Activated CD4-positive, alpha-beta T cell treated with anti-CD3 and anti-CD28 coated beads, Interleukin-2, Interleukin-6, amounts not matched to agents 100 ng/mL and 50 ng/mL, durations not matched to agents 16 hours and 8 hours (primary cell): ENCODE results near the gene CCN5.
"Not testable (repeated sequence)": the region's sequence is repeated elsewhere in the genome, so short reads cannot be mapped to it uniquely, and the experiment has no call there.

Experiments used
- DNase-seq: peaks from one replicate; pipeline ENCODE4 v3.0.0-alpha.2; 2020

Gene CCN5

DNA sequence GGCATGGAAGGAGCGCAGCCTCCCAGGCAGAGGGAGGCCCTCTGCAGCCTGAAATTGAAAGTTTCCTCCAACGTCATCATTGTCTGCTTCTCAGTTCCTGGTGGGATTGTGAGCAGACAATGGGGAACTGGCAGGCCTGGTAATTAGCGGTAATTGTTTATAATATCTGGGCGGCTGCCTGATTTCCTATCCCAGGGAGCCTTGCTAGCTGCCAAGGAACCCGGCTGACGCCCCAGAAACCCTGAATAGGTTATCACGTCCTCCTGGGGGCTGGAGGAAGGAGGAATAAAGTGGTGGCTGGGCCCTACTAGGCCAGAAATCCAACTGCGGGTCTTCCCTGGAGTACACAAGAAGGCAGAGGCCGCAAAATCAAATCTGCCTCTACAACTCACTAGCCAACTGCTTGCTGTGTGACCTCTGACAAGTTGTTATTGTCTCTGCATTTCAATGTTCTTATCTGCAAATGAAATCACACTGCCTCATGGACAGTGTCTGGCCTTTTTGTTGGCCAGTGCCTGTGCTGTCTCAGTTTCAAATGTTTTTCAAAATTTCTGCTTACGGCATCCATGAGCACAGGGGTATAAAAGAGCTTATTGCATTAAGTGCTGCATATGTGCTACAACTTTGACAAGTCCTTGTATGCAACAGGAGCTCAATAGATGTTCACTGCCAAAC lies 47.4 kb downstream of the CCN5 start:
- no peak for DNase-seq

DNA sequence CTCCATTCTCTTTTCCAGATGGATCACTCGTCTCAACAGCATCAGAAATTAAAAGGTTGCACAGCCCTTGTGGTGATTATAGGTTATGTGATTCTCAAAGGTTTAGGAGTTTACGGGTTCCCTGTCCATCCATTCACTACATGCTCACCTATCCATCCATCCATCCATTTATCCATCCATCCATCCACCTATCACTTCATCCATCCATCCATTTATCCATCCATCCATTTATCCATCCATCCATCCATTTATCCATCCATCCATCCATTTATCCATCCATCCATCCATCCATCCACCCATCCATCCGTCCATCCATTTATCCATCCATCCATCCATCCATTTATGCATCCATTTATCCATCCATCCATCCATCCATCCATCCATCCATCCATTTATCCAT lies 48.6 kb downstream of the CCN5 start:
- DNase-seq = not testable (repeated sequence)

DNA sequence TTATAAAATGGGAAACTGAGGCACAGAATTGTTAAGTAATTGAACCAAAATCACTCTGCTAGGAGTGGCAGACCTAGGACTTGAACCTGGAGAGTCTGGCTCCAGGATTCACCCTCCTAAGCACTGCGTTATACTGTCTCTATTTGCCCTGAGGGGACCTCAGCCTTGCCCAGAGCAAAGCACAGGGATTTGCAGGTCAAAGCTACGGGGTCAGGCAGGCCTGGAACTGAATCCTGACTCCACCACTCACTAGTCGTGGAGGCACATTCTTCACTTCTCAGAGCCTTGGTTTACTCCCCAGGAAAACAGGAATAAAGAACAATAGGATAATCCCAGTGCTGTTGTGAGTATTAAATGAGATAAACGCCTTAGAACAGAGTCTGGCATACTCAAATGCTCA lies 49.9 kb downstream of the CCN5 start:
- DNase-seq = no peak

DNA sequence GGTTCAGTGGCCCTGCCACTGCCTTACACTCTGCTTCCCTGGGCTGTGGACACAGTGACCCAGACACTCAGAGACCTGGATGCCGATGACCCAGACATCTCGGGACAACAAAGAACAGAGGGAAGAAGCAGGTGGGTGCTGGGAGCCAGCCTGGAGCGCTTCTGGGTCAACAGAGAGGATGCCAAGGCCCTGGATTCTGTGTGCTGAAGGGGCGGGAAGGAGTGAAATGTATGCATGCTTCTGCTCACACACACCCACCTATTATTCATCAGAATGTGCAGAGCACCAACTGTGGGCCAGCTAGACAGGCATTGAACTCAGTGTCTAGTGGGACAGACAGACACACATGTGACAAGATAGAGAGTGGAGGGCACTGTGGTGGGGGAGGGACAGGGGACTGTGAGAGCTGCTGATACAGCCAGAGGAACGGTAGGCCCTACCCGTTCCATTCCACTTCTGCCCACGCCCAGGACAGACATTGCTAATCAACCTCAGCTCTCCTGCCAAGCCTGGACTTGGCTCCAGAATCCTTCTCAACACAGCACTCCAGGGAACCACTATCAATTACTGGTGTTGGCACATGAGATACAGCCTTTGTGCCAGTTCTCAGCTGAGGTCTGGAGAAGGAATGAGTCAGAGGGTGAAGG lies 50.7 kb downstream of the CCN5 start:
- DNase-seq = no peak

DNA sequence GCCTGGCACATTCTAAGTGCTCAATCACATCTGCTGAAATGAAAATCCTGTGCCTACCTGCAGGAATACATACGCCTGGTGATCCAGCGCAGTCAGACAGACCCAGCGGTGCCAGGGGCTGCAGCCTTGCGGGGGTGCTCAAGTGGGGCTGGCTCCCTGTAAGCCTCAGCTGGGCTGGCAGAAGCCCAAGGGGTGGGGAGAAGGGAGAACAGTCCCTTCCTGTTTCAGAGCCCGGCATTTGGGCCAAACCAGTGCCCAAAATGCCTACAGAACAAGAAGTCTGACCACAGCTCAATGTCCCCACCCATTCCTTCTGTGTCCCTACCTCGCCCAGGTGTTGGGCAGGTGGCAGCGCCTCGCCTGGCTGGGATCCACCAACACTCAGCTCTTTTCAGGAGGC lies 53.1 kb downstream of the CCN5 start:
- no peak for DNase-seq

DNA sequence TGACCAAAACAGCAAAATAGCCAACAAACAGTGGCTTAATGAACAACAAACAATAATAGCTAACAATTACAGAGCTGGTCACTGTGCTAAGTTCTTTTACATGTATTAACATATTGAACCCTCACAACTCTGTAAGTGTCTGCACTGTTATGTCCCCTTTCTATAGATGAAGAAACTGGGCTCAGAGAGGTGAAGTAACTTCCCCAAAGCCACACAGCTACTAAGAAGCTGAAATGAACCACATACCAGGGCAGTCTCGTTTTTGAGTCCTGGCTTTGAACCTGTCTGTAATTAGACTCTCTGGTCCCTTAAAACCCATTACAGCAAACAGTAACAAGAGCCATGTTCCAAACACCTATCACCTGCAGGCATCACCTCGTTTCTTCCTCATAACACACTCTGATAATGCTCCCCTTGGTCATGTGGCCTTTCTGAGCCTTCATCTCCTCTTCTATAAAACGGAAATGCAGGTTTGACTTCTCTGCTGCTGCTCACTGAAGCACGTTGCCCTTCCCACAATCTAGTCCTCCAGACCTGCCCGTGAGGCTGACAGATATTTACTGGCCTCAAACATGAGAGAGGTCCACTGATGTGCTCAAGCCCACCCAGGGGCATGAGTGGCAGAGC lies 53.8 kb downstream of the CCN5 start:
- no peak for DNase-seq

DNA sequence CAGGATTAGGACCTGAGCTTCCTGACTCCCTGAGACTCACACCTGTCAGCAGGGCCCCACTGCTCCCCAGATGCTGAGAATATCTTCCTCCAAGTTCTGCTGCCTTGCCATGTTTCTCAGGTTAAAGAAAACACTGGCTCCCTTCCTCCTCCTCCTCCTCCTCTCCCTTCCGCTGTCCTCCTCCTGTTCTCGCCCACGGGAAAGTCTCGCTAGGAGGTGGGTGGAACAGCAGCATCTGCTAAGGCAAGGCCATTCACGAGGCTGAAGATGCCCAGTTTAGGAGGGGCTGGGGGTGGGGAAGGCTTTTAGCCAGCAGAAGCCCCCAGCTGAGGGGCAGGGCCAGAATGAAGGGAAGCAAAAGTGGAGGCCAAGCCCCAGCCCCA lies 54.3 kb downstream of the CCN5 start:
- DNase-seq = no peak

DNA sequence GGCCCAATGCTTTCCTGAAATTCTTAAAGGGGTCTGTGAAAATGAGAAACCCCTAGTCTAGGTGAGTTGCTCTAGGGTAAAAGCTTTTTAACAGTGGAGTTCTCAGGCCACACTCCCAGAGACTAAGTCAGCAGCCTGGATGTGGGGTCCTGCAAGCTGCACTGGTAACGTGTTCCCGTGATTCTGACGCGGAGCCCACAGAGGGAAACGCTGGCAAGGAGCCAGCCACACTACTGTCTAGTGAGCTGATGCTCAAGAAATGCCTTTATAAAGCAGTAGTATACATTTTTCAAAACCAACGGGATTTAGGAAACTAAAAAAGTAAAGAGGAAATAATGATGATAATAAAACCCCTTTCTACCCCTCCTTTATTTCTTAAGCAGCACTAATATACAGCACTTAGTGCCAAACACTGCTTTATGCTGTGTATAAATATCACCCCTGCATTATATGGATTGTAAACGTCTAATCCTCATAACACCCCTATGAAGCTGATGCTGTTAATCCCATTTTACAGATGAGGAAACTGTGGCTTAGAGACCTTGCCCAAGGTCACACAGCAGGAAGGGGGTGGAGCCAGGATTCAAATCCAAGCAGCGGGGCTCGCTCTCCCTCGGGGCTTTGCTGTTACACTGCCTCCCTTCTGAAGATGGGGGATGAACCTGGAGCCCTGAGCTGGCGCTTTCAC lies 55.5 kb downstream of the CCN5 start:
- no peak for DNase-seq

DNA sequence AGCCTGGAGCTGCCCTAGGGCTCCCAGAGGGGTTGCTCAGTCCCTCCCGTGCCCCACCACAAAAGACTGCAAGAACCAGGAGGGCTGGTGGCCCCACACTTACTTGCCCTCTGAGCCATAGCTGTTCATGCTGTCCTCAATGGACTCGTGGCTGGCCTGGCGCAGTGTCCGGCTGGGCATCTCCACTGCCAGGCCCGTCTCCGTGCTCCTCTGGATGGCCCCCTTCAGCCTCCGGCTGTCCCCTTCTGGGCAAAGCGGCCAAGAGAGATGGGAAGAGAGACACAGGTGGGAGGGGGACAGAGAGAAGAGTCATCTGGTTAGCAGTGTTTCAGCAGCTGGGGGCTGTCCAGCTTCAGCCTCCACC lies 56.0 kb downstream of the CCN5 start:
- no peak for DNase-seq

DNA sequence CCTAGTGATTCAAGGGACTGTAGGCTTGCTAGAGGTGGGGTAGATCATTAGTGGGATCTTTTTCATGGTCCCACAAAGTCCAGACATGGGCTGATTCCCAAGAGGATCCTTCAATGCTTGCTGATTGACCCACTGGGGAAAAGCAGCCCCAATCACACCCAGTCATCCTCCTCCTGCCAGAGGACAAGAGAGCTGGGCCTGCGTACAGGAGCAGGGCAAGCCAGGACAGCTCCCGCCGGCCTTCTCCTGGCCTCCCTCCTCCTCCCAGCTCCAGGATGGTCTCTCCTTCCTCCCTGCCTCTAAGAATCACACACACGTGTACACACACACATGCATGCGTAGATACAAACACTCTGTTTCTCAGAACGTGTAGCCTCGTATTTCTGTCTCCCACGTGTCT lies 57.5 kb downstream of the CCN5 start:
- DNase-seq = no peak

DNA sequence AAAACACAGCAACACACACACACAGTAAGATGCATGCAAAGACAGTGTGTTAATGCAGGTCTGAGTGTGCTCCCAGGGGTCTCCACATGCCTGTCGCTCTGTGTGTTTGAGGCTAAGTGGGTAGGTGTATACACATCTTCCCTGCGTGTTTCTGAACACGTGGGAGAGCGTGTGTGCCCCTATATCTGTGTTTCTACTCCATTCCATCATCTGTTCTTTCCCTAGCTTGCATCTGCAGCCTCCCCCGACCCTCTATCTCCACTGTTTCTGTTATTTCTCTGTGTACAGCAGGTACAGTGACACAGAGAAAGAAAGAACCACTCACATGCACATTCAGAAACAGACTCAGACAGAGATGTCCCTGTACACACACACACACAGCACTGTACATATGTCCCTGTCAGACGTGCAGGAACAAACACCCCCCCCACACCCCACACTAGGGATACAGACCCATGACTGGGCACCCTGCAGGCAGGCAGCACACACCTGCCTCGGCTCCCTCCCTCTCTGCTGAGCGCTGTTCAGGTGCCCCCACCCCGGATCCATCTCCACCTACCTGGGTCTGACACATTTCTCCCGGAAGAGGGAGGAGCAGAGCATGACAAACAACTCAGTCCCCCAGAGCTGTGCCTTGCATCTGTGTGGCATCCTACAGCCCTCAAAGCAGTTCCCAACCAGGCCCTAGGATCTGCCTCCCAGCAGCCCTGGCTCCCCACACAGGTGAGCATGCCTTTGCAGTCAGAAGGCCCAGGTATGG lies 58.1 kb downstream of the CCN5 start:
- DNase-seq = no peak

DNA sequence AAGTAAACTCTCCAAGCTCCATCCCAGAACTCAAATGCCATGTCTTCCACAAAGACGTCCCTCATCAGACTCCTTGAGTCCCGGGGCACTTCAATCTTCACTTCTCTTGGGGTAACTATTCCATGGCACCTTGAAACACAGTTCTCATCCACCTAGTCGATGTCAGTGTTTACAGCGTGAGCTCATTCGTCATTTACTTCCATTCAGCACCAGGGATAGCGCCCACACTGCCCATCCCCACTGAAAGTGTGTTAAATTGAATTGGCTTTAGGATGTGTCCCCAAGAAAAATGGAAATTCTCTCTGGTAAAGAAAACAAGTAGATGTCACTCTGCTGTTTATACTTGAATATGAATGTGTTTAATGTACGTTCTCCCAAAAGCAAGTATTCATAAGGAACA lies 61.8 kb downstream of the CCN5 start:
- no peak for DNase-seq
